CD14-positive monocyte (primary cell): ENCODE measurements around the gene DDA1. TPM values are rescaled to one million over a fixed set of nuclear protein-coding genes. Genes with fewer than 3 reads are reported as not detected.
A peak's percentile ranks its signal among the peaks of the same experiment; 100 is the strongest.
"Not testable (repeated sequence)": the region's sequence is repeated elsewhere in the genome, so short reads cannot be mapped to it uniquely, and the experiment has no call there.

Experiments
- DNase-seq, 3 donors: peaks; one replicate each; pipeline ENCODE4 v3.0.0-alpha.2; 2011 to 2022
- H2AFZ ChIP-seq: 2 replicates; pipeline ENCODE4 v1.6.0; 2012; ENCODE audit warnings: mild to moderate bottlenecking, low read depth, low read length, inconsistent platforms; ENCODE audit not compliant: insufficient read depth, poor library complexity, severe bottlenecking
- H3K27ac ChIP-seq, 2 donors: 1 replicate in 1 of 2; 2 replicates in 1 of 2; pipeline ENCODE4 v1.5.1; 2012 to 2013; ENCODE audit warnings: low read length in 2 of 2, control low read depth in 1 of 2, inconsistent platforms in 1 of 2, low read depth in 1 of 2, mild to moderate bottlenecking in 1 of 2
- H3K27me3 ChIP-seq, 2 donors: one replicate each; pipeline versions ENCODE4 v1.6.0 to v1.6.1; 2011 to 2013; ENCODE audit warnings: low read length in 2 of 2; ENCODE audit not compliant: control insufficient read depth in 2 of 2, insufficient read depth in 2 of 2
- H3K36me3 ChIP-seq, 2 donors: replicated peaks in 1 of 2; 1 replicate in 1 of 2; 2 replicates in 1 of 2; pipeline versions ENCODE4 v1.5.1 to v1.6.1; 2012 to 2013; ENCODE audit warnings: low read length in 2 of 2, control low read depth in 1 of 2, inconsistent platforms in 1 of 2, mild to moderate bottlenecking in 1 of 2; ENCODE audit not compliant: insufficient read depth in 2 of 2, control insufficient read depth in 1 of 2
- H3K4me1 ChIP-seq, 2 donors: 1 replicate in 1 of 2; 2 replicates in 1 of 2; pipeline versions ENCODE4 v1.5.1 to v1.6.1; 2012 to 2013; ENCODE audit warnings: low read length in 2 of 2, control low read depth in 1 of 2, inconsistent platforms in 1 of 2, mild to moderate bottlenecking in 1 of 2, moderate library complexity in 1 of 2; ENCODE audit not compliant: insufficient read depth in 2 of 2, control insufficient read depth in 1 of 2
- H3K4me2 ChIP-seq: replicated peaks from 2 replicates; pipeline ENCODE3; 2012; ENCODE audit warnings: low read length, moderate library complexity, mild to moderate bottlenecking; ENCODE audit not compliant: poor library complexity, severe bottlenecking; ENCODE audit errors: extremely low read depth
- H3K4me3 ChIP-seq, 3 experiments: fragments of 200-600 bp in 1 of 3; sonication (generic) in 1 of 3; replicated peaks in 1 of 3; 1 replicate in 2 of 3; 2 replicates in 1 of 3; pipeline ENCODE4 v1.5.1; 2011 to 2013; ENCODE audit warnings: low read length in 3 of 3, mild to moderate bottlenecking in 3 of 3, control low read depth in 2 of 3, low read depth in 2 of 3, inconsistent platforms in 1 of 3, moderate library complexity in 1 of 3
- H3K79me2 ChIP-seq: 2 replicates; pipeline ENCODE4 v1.6.0; 2012; ENCODE audit warnings: mild to moderate bottlenecking, control low read depth, inconsistent platforms, low read length, moderate library complexity; ENCODE audit not compliant: insufficient read depth
- H3K9ac ChIP-seq: 2 replicates; pipeline ENCODE4 v1.6.0; 2017; ENCODE audit warnings: low read length, mild to moderate bottlenecking; ENCODE audit not compliant: insufficient read depth, poor library complexity, severe bottlenecking
- H3K9me3 ChIP-seq, 2 donors: replicated peaks in 1 of 2; 1 replicate in 1 of 2; 2 replicates in 1 of 2; pipeline versions ENCODE4 v1.5.1 to v1.6.1; 2012 to 2013; ENCODE audit warnings: low read length in 2 of 2, control low read depth in 1 of 2; ENCODE audit not compliant: control insufficient read depth in 1 of 2, insufficient read depth in 1 of 2
- H4K20me1 ChIP-seq: 2 replicates; pipeline ENCODE4 v1.6.0; 2012; ENCODE audit warnings: mild to moderate bottlenecking, low read length, control low read depth, moderate library complexity; ENCODE audit not compliant: insufficient read depth
- H3K27ac Mint-ChIP-seq, 7 donors: one replicate each; pipeline ENCODE4 v1.8.0; 2020; ENCODE audit warnings: mild to moderate bottlenecking in 7 of 7, mixed read lengths in 7 of 7, moderate library complexity in 6 of 7, inconsistent platforms in 2 of 7
- H3K27me3 Mint-ChIP-seq, 3 donors: one replicate each; pipeline ENCODE4 v1.8.0; 2021 to 2022; ENCODE audit warnings: low read depth in 3 of 3, mild to moderate bottlenecking in 3 of 3, mixed read lengths in 3 of 3, moderate library complexity in 3 of 3, inconsistent platforms in 1 of 3
- H3K36me3 Mint-ChIP-seq, 2 donors: one replicate each; pipeline ENCODE4 v1.8.0; 2020; ENCODE audit warnings: mixed read lengths in 2 of 2, inconsistent platforms in 1 of 2, mild to moderate bottlenecking in 1 of 2
- H3K4me1 Mint-ChIP-seq: one replicate; pipeline ENCODE4 v1.8.0; 2020; ENCODE audit warnings: mild to moderate bottlenecking, mixed read lengths
- H3K4me3 Mint-ChIP-seq, 2 donors: one replicate each; pipeline ENCODE4 v1.8.0; 2020; ENCODE audit warnings: mild to moderate bottlenecking in 2 of 2, mixed read lengths in 2 of 2, moderate library complexity in 1 of 2
- H3K9me3 Mint-ChIP-seq, 7 donors: one replicate each; pipeline ENCODE4 v1.8.0; 2020 to 2022; ENCODE audit warnings: mixed read lengths in 7 of 7, mild to moderate bottlenecking in 6 of 7, moderate library complexity in 6 of 7, inconsistent platforms in 2 of 7
- CTCF ChIP-seq: fragments of 200-600 bp; IDR thresholded peaks from one replicate; pipeline ENCODE4 v1.8.0; 2022; ENCODE audit warnings: antibody characterized with exemption, mild to moderate bottlenecking
- WGBS: methylation state at CpG from one replicate; pipeline ENCODE4 v1.1.5; 2013; ENCODE audit warnings: missing lambda C conversion rate; ENCODE audit not compliant: insufficient coverage; 5-methylcytosine and 5-hydroxymethylcytosine counted together
- intact Hi-C, 2 donors: fragments of 100-400 bp; cut with micrococcal nuclease; formaldehyde crosslinking; loops; one replicate each; pipeline versions ENCODE4 v1.15.0 to v1.15.1; 2023
- polyA plus RNA-seq, 3 donors: library from polyadenylated mRNA; depleted of rRNA in 1 of 3; unstranded in 2 of 3; stranded (reverse) in 1 of 3; fragments of 300-500 nt in 2 of 3; fragments of >200 nt in 1 of 3; fragmentation: Illumina TruSeq in 2 of 3; gene quantifications; 1 replicate in 2 of 3; 2 replicates in 1 of 3; pipeline ENCODE4 v1.2.3, GENCODE V29; 2012 to 2021

Gene DDA1
- polyA plus RNA-seq, 3 donors = 22.5 to 49.5 (median 23.8) TPM

- intact Hi-C loops = loop anchor here in 1 of 2 donors (2.0 to 10.0 kb wide), 2 partner anchors 38 to 588 kb away; partner anchors contain the start of genes MRPL34 and RPL18A
- H3K79me2 ChIP-seq = peaks cover 17% of the 10 kb centered on the region
- no peak for TF ChIP-seq CTCF
- H3K27me3 Mint-ChIP-seq = peaks cover 0 to 5% (median 2%) of the 10 kb centered on the region in 3 donors
- peak within 1 kb of the TSS; percentile 82 to 93 (median 88) for H3K27ac Mint-ChIP-seq
- H3K9ac ChIP-seq = peak within 1 kb of the TSS; percentile 73
- peak; percentile 97 to 99 (median 98) for DNase-seq
- no peaks in the 10 kb centered on the region for H3K27me3 ChIP-seq
- H4K20me1 ChIP-seq = no peaks in the 10 kb centered on the region
- peaks cover 16 to 17% of the 10 kb centered on the region in 2 donors for H3K4me1 ChIP-seq
- 0% methylated on average over 21 of the region's 27 CpGs for WGBS
- peak within 1 kb of the TSS; percentile 93 for H3K4me2 ChIP-seq
- peaks cover 19 to 20% of the 10 kb centered on the region in 2 donors for H3K36me3 ChIP-seq
- peak within 1 kb of the TSS; percentile 87 to 90 for H3K4me3 Mint-ChIP-seq
- peak within 1 kb of the TSS; percentile 97 for H2AFZ ChIP-seq
- peaks cover 22% of the 10 kb centered on the region for H3K4me1 Mint-ChIP-seq
- H3K9me3 Mint-ChIP-seq = peaks cover 0 to 3% (median 0%) of the 10 kb centered on the region in 7 donors
- H3K9me3 ChIP-seq = no peaks in the 10 kb centered on the region
- H3K4me3 ChIP-seq = peak within 1 kb of the TSS; percentile 89 to 98 (median 97)
- peak within 1 kb of the TSS; percentile 64 to 86 for H3K27ac ChIP-seq
- peaks cover 11 to 35% of the 10 kb centered on the region in 2 donors for H3K36me3 Mint-ChIP-seq
These were observed 42.2 kb upstream of the DDA1 start, which contains the start of gene BABAM1 for GRCh38 chr19:17266975-17267788. Gene BABAM1, plus strand, starts transcription at chr19:17267443. Its CDS starts 1,364 bp downstream, at chr19:17268807.

DNA sequence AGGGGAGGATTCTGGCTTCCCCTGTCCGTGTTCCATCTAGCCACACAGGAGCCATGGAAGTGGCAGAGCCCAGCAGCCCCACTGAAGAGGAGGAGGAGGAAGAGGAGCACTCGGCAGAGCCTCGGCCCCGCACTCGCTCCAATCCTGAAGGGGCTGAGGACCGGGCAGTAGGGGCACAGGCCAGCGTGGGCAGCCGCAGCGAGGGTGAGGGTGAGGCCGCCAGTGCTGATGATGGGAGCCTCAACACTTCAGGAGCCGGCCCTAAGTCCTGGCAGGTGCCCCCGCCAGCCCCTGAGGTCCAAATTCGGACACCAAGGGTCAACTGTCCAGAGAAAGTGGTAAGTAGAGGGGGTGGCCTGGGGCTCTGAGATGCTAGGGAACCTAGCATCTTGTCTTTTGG lies 40.6 kb upstream of the DDA1 start:
- H3K27me3 ChIP-seq = no peaks in the 10 kb centered on the region
- Mint-ChIP-seq H3K4me1 (peaks cover 22% of the 10 kb centered on the region), H3K36me3 (peaks cover 18 to 46% of the 10 kb centered on the region in 2 donors), H3K4me3 (no peak overlapping the region), H3K9me3 (peaks cover 0 to 3% (median 0%) of the 10 kb centered on the region in 7 donors), H3K27ac (peak overlapping the region in 2 of 7 donors; percentile 35 to 68), H3K27me3 (peaks cover 0 to 5% (median 2%) of the 10 kb centered on the region in 3 donors)
- H3K4me3 ChIP-seq = no peak overlapping the region
- WGBS = 100% methylated on average over 12 of the region's 13 CpGs
- peak overlapping the region; percentile 93 for H3K4me2 ChIP-seq
- H3K9me3 ChIP-seq = no peaks in the 10 kb centered on the region
- DNase-seq = no peak
- peaks cover 26 to 32% of the 10 kb centered on the region in 2 donors for H3K36me3 ChIP-seq
- no peak overlapping the region for H3K27ac ChIP-seq
- TF ChIP-seq CTCF = no peak
- no peak overlapping the region for H2AFZ ChIP-seq
- intact Hi-C loops = loop anchor here in 1 of 2 donors (10.0 kb wide), 1 partner anchor 586 kb away; the partner anchor contains the start of gene RPL18A
- H3K9ac ChIP-seq = no peak overlapping the region
- H3K79me2 ChIP-seq = peaks cover 17% of the 10 kb centered on the region
- H4K20me1 ChIP-seq = no peaks in the 10 kb centered on the region
- peaks cover 16 to 17% of the 10 kb centered on the region in 2 donors for H3K4me1 ChIP-seq

DNA sequence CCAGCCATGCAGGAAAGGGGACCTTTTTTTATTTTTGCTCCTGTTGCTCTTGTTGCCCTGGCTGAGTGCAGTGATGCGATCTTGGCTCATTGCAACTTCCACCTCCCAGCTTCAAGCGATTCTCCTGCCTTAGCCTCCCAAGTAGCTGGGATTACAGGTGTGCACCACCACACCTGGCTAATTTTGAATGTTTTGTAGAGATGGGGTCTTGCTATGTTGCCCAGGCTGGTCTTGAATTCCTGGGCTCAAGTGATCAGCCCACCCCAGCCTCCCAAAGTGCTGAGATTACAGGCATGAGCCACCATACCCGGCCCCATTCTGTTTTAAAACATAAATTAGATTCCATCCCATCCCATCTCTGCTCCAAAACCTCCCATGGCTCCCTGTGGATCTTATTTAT lies 34.5 kb upstream of the DDA1 start:
- not testable (repeated sequence) for H3K27ac ChIP-seq

More for the DNA sequence above, 34.5 kb upstream of the DDA1 start:
- H2AFZ ChIP-seq, intact Hi-C loops, H4K20me1 ChIP-seq, DNase-seq, H3K4me2 ChIP-seq, H3K4me1 Mint-ChIP-seq, H3K27me3 ChIP-seq, H3K9me3 Mint-ChIP-seq, H3K4me1 ChIP-seq, H3K79me2 ChIP-seq, H3K4me3 ChIP-seq, H3K9me3 ChIP-seq, H3K9ac ChIP-seq, H3K27ac Mint-ChIP-seq, H3K27me3 Mint-ChIP-seq: not testable (repeated sequence)
- Mint-ChIP-seq H3K36me3 (peaks cover 55 to 78% of the 10 kb centered on the region in 2 donors), H3K4me3 (peak overlapping the region in 1 of 2 donors; percentile 1)
- peaks cover 59 to 85% of the 10 kb centered on the region in 2 donors for H3K36me3 ChIP-seq
- no CpG with 5 or more reads among the region's 3 CpGs for WGBS
